Stimulated activated naive CD8-positive, alpha-beta T cell treated with anti-CD3 and anti-CD28 coated beads, Interleukin-15, Interleukin-2, amounts not matched to agents 100 ng/mL and 50 ng/mL, for 24 hours (primary cell): Measurements from ENCODE around the gene SERINC3.

Source experiments
- H3K27ac Mint-ChIP-seq: one replicate; pipeline ENCODE4 v1.8.0; 2021; ENCODE audit warnings: mild to moderate bottlenecking, mixed read lengths
- H3K27me3 Mint-ChIP-seq: one replicate; pipeline ENCODE4 v1.8.0; 2021; ENCODE audit warnings: mixed read lengths
- H3K36me3 Mint-ChIP-seq: one replicate; pipeline ENCODE4 v1.8.0; 2021; ENCODE audit warnings: low read depth, mixed read lengths
- H3K4me1 Mint-ChIP-seq: one replicate; pipeline ENCODE4 v1.8.0; 2021; ENCODE audit warnings: low read depth, mixed read lengths
- H3K4me3 Mint-ChIP-seq: one replicate; pipeline ENCODE4 v1.8.0; 2021; ENCODE audit warnings: mild to moderate bottlenecking, mixed read lengths
- H3K9me3 Mint-ChIP-seq: one replicate; pipeline ENCODE4 v1.8.0; 2021; ENCODE audit warnings: mixed read lengths

SERINC3 gene

GRCh38 chr20:44543358-44543757 is 21.5 kb upstream of the SERINC3 start:
- Mint-ChIP-seq H3K27me3 (no peaks in the 10 kb centered on the region), H3K4me3 (no peak overlapping the region)

GRCh38 chr20:44542890-44543289 is 21.0 kb upstream of the SERINC3 start:
- Mint-ChIP-seq H3K27ac (no peak overlapping the region), H3K9me3 (no peaks in the 10 kb centered on the region), H3K4me3 (no peak overlapping the region), H3K4me1 (peaks cover 3% of the 10 kb centered on the region), H3K27me3 (no peaks in the 10 kb centered on the region), H3K36me3 (no peaks in the 10 kb centered on the region)

More at GRCh38 chr20:44543358-44543757, 21.5 kb upstream of the SERINC3 start:
- no peaks in the 10 kb centered on the region for H3K9me3 Mint-ChIP-seq
- peaks cover 3% of the 10 kb centered on the region for H3K4me1 Mint-ChIP-seq
- no peak overlapping the region for H3K27ac Mint-ChIP-seq
- H3K36me3 Mint-ChIP-seq: no peaks in the 10 kb centered on the region

GRCh38 chr20:44541992-44542391 is 20.1 kb upstream of the SERINC3 start:
- no peaks in the 10 kb centered on the region for H3K36me3 Mint-ChIP-seq
- H3K9me3 Mint-ChIP-seq: no peaks in the 10 kb centered on the region
- peaks cover 3% of the 10 kb centered on the region for H3K4me1 Mint-ChIP-seq
- no peak overlapping the region for H3K27ac Mint-ChIP-seq
- no peak overlapping the region for H3K4me3 Mint-ChIP-seq
- H3K27me3 Mint-ChIP-seq: no peaks in the 10 kb centered on the region

- no peak overlapping the region for H3K27ac Mint-ChIP-seq
- peaks cover 3% of the 10 kb centered on the region for H3K4me1 Mint-ChIP-seq
- H3K27me3 Mint-ChIP-seq: no peaks in the 10 kb centered on the region
- H3K4me3 Mint-ChIP-seq: no peak overlapping the region
- no peaks in the 10 kb centered on the region for H3K36me3 Mint-ChIP-seq
- H3K9me3 Mint-ChIP-seq: no peaks in the 10 kb centered on the region
Observed at GRCh38 chr20:44540834-44541233, 19.0 kb upstream of the SERINC3 start.

- no peaks in the 10 kb centered on the region for H3K27me3 Mint-ChIP-seq
- no peak overlapping the region for H3K27ac Mint-ChIP-seq
- H3K9me3 Mint-ChIP-seq: no peaks in the 10 kb centered on the region
- H3K4me3 Mint-ChIP-seq: no peak overlapping the region
- H3K36me3 Mint-ChIP-seq: no peaks in the 10 kb centered on the region
- H3K4me1 Mint-ChIP-seq: peaks cover 3% of the 10 kb centered on the region
Observed at GRCh38 chr20:44537993-44538392, 16.1 kb upstream of the SERINC3 start.

GRCh38 chr20:44536175-44536574 is 14.3 kb upstream of the SERINC3 start:
- H3K27me3 Mint-ChIP-seq: no peaks in the 10 kb centered on the region
- no peaks in the 10 kb centered on the region for H3K36me3 Mint-ChIP-seq
- H3K4me3 Mint-ChIP-seq: no peak overlapping the region
- H3K4me1 Mint-ChIP-seq: peaks cover 8% of the 10 kb centered on the region
- H3K9me3 Mint-ChIP-seq: no peaks in the 10 kb centered on the region
- no peak overlapping the region for H3K27ac Mint-ChIP-seq

GRCh38 chr20:44533928-44534327 is 12.1 kb upstream of the SERINC3 start:
- Mint-ChIP-seq H3K27ac (no peak overlapping the region), H3K36me3 (no peaks in the 10 kb centered on the region), H3K4me3 (no peak overlapping the region), H3K9me3 (no peaks in the 10 kb centered on the region), H3K27me3 (no peaks in the 10 kb centered on the region), H3K4me1 (peaks cover 5% of the 10 kb centered on the region)

- H3K36me3 Mint-ChIP-seq: no peaks in the 10 kb centered on the region
- no peaks in the 10 kb centered on the region for H3K9me3 Mint-ChIP-seq
- H3K4me1 Mint-ChIP-seq: peaks cover 5% of the 10 kb centered on the region
- no peaks in the 10 kb centered on the region for H3K27me3 Mint-ChIP-seq
- no peak overlapping the region for H3K27ac Mint-ChIP-seq
- H3K4me3 Mint-ChIP-seq: no peak overlapping the region
Observed at GRCh38 chr20:44532981-44533331, 11.1 kb upstream of the SERINC3 start.

GRCh38 chr20:44532259-44532980 is 10.6 kb upstream of the SERINC3 start:
- H3K36me3 Mint-ChIP-seq: no peaks in the 10 kb centered on the region
- no peak overlapping the region for H3K4me3 Mint-ChIP-seq
- H3K27me3 Mint-ChIP-seq: no peaks in the 10 kb centered on the region
- no peak overlapping the region for H3K27ac Mint-ChIP-seq
- H3K9me3 Mint-ChIP-seq: no peaks in the 10 kb centered on the region
- peaks cover 5% of the 10 kb centered on the region for H3K4me1 Mint-ChIP-seq

GRCh38 chr20:44528309-44528708 is 6.4 kb upstream of the SERINC3 start:
- H3K4me1 Mint-ChIP-seq: peaks cover 6% of the 10 kb centered on the region

GRCh38 chr20:44527716-44528199 is 5.9 kb upstream of the SERINC3 start:
- Mint-ChIP-seq H3K9me3 (no peaks in the 10 kb centered on the region), H3K4me3 (no peak overlapping the region), H3K4me1 (peaks cover 12% of the 10 kb centered on the region)

More at GRCh38 chr20:44528309-44528708, 6.4 kb upstream of the SERINC3 start:
- no peaks in the 10 kb centered on the region for H3K27me3 Mint-ChIP-seq
- H3K27ac Mint-ChIP-seq: no peak overlapping the region
- H3K4me3 Mint-ChIP-seq: no peak overlapping the region
- no peaks in the 10 kb centered on the region for H3K9me3 Mint-ChIP-seq
- H3K36me3 Mint-ChIP-seq: no peaks in the 10 kb centered on the region

GRCh38 chr20:44526129-44526528 is 4.3 kb upstream of the SERINC3 start:
- Mint-ChIP-seq H3K27ac (no peak overlapping the region), H3K27me3 (no peaks in the 10 kb centered on the region), H3K36me3 (no peaks in the 10 kb centered on the region), H3K9me3 (no peaks in the 10 kb centered on the region), H3K4me1 (peaks cover 18% of the 10 kb centered on the region), H3K4me3 (no peak overlapping the region)

More at GRCh38 chr20:44527716-44528199, 5.9 kb upstream of the SERINC3 start:
- Mint-ChIP-seq H3K27ac (no peak overlapping the region), H3K36me3 (no peaks in the 10 kb centered on the region), H3K27me3 (no peaks in the 10 kb centered on the region)

- no peaks in the 10 kb centered on the region for H3K27me3 Mint-ChIP-seq
- no peaks in the 10 kb centered on the region for H3K9me3 Mint-ChIP-seq
- H3K4me1 Mint-ChIP-seq: peaks cover 41% of the 10 kb centered on the region
- H3K36me3 Mint-ChIP-seq: peaks cover 4% of the 10 kb centered on the region
- H3K4me3 Mint-ChIP-seq: no peak overlapping the region
- no peak overlapping the region for H3K27ac Mint-ChIP-seq
Observed at GRCh38 chr20:44523746-44524145, 1.9 kb upstream of the SERINC3 start.

- no peaks in the 10 kb centered on the region for H3K9me3 Mint-ChIP-seq
- H3K36me3 Mint-ChIP-seq: peaks cover 4% of the 10 kb centered on the region
- H3K27me3 Mint-ChIP-seq: no peaks in the 10 kb centered on the region
- peak overlapping the region; percentile 83 for H3K27ac Mint-ChIP-seq
- peaks cover 43% of the 10 kb centered on the region for H3K4me1 Mint-ChIP-seq
- peak overlapping the region; percentile 85 for H3K4me3 Mint-ChIP-seq
Observed at GRCh38 chr20:44522841-44523240, 971 bp upstream of the SERINC3 start.

GRCh38 chr20:44520881-44521280 is 989 bp downstream of the SERINC3 start:
- Mint-ChIP-seq H3K4me3 (peak overlapping the region; percentile 85), H3K36me3 (peaks cover 10% of the 10 kb centered on the region), H3K9me3 (no peaks in the 10 kb centered on the region), H3K27me3 (no peaks in the 10 kb centered on the region), H3K4me1 (peaks cover 57% of the 10 kb centered on the region), H3K27ac (no peak overlapping the region)

- Mint-ChIP-seq H3K4me1 (peaks cover 76% of the 10 kb centered on the region), H3K27me3 (no peaks in the 10 kb centered on the region), H3K9me3 (no peaks in the 10 kb centered on the region), H3K4me3 (no peak overlapping the region), H3K36me3 (peaks cover 16% of the 10 kb centered on the region), H3K27ac (peak overlapping the region; percentile 37)
Observed at GRCh38 chr20:44518248-44518647, 3.6 kb downstream of the SERINC3 start.
